AG04449 (cell line): ENCODE measurements around the gene YY1.

Experiments used
- CTCF ChIA-PET: fragments of 350-600 bp; formaldehyde crosslinking; extraction: SDS; loops from one replicate; lab custom pipeline; 2021; ENCODE audit warnings: antibody characterized with exemption; lab: Yijun Ruan, JAX
- POLR2A ChIA-PET: fragments of 400-600, 350-600 bp; formaldehyde crosslinking; extraction: SDS; loops from one replicate; lab custom pipeline; 2020; ENCODE audit warnings: antibody characterized with exemption, inconsistent platforms; lab: Yijun Ruan, JAX
- DNase-seq: peaks from one replicate; pipeline ENCODE4 v3.0.0-alpha.2; 2010; ENCODE audit warnings: low read depth, low spot score
- H3K4me3 ChIP-seq: 2 replicates; pipeline ENCODE4 v1.5.1; 2011; ENCODE audit warnings: low read depth, mild to moderate bottlenecking, control low read depth, low read length
- CTCF ChIP-seq: IDR thresholded peaks from one replicate; pipeline ENCODE4 v1.5.1; 2011; ENCODE audit warnings: mild to moderate bottlenecking, moderate library complexity, low read length, control low read depth, inconsistent platforms; ENCODE audit not compliant: insufficient read depth; ENCODE audit errors: missing control alignments

Gene YY1

DNA sequence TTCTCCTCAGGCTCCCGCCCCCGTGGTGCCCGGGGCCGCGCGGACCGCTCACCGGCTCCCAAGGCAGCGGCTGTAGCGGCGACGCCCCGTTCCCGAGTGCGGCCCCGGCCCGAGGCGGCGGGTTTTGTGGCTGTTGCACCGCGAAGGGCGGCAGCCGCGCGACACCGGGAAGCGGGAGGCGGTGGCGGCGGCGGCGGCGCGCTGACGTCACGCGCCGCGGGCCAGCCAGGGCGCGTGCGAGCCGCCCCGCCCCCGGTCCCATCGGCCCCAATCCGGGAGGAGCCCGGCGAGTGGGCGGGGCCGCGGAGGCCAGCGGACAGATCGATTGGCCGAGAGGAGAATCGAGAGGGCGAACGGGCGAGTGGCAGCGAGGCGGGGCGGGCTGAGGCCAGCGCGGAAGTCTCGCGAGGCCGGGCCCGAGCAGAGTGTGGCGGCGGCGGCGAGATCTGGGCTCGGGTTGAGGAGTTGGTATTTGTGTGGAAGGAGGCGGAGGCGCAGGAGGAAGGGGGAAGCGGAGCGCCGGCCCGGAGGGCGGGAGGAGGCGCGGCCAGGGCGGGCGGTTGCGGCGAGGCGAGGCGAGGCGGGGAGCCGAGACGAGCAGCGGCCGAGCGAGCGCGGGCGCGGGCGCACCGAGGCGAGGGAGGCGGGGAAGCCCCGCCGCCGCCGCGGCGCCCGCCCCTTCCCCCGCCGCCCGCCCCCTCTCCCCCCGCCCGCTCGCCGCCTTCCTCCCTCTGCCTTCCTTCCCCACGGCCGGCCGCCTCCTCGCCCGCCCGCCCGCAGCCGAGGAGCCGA lies at the start of gene YY1:
Gene YY1, plus strand, starts transcription at position 726 of the 792 bp plus-strand sequence. CDS start 101 bp downstream, outside the sequence.
- ChIA-PET CTCF (interaction anchor here (1.0 to 7.5 kb wide), 2 partner anchors 9 to 16 kb away, joined by 4 to 53 read pairs; no protein-coding TSS in a partner anchor), POLR2A (no interaction called here)

GRCh38 chr14:100190126-100190525 lies 48.8 kb upstream of the YY1 start:
- no peak overlapping the region for H3K4me3 ChIP-seq
- ChIA-PET CTCF (interaction anchor here (1.7 kb wide), 1 partner anchor 25 kb away, joined by 4 read pairs; no protein-coding TSS in a partner anchor), POLR2A (no interaction called here)
- no peak for DNase-seq
- TF ChIP-seq CTCF = no peak

More for the DNA sequence above, at the start of gene YY1:
- H3K4me3 ChIP-seq = peak within 1 kb of the TSS; percentile 97
- TF ChIP-seq CTCF = no peak
- DNase-seq = peak; percentile 63

GRCh38 chr14:100191584-100192249 lies 47.2 kb upstream of the YY1 start:
- ChIA-PET POLR2A (no interaction called here), CTCF (interaction anchor here (0.6 to 5.6 kb wide), 28 partner anchors 8 to 673 kb away, joined by 3 to 72 read pairs (median 4); no protein-coding TSS in a partner anchor)
- no peak for DNase-seq
- no peak overlapping the region for H3K4me3 ChIP-seq
- TF ChIP-seq CTCF = no peak

GRCh38 chr14:100192250-100192671 lies 46.7 kb upstream of the YY1 start:
- DNase-seq = no peak
- TF ChIP-seq CTCF = no peak
- H3K4me3 ChIP-seq = peak overlapping the region; percentile 53
- CTCF ChIA-PET = interaction anchor here (0.6 to 5.6 kb wide), 33 partner anchors 8 to 673 kb away, joined by 3 to 72 read pairs (median 4); no protein-coding TSS in a partner anchor
- POLR2A ChIA-PET = interaction anchor here (0.5 kb wide), 1 partner anchor 206 kb away, joined by 3 read pairs; no protein-coding TSS in a partner anchor

DNA sequence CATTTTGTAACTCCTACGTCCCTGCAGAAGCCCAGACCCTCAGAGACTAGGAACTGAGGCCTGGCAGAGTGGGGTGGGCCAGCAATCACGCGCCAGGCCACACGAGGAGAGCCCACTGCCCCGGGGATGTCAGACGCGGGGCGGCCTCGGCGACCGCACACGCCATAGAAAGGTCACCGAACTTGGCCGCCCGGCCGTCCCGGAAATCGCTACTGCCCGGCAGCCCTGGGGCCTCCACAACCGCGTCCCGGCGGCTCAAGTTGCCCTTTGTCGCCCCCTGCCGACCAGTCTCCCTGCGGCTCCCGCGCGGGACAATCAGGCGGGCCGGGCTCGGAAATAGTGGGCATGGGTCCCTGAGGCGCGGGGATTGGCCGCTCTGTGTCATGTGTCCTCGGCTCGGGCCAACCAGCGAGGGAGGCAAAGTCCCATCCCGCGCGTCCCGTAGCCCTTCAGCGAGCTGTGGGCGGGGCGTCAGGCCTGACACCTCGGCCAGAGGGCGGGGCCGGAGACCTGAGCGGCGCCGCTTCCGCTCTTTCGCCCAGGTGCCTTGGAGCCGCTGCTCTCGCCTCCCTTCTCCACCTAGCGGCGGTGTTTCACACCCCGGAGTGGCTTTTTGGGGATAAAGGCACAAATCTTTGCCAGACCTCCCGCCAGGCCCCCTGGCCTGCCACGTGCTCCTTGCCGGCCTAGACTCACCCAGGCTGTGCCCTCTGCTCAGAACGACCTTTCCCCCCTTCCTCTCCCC lies 46.1 kb upstream of the YY1 start:
- ChIA-PET POLR2A (interaction anchor here (0.5 to 0.7 kb wide), 2 partner anchors 206 to 220 kb away, joined by 3 read pairs; no protein-coding TSS in a partner anchor), CTCF (interaction anchor here (0.6 to 5.6 kb wide), 54 partner anchors 9 to 674 kb away, joined by 3 to 72 read pairs (median 4); no protein-coding TSS in a partner anchor)
- peak; percentile 97 for TF ChIP-seq CTCF
- DNase-seq = peak; percentile 68
- peak overlapping the region; percentile 61 for H3K4me3 ChIP-seq
